Measurements from ENCODE around the gene FCAR. TPM values are rescaled to one million over a fixed set of nuclear protein-coding genes. Genes with fewer than 3 reads are reported as not detected.
"Not testable (repeated sequence)": the region's sequence is repeated elsewhere in the genome, so short reads cannot be mapped to it uniquely, and the experiment has no call there.

FCAR gene
- total and polyA plus RNA-seq, 12 donors: 0.19 to 1.8 (median 0.67) TPM; not detected in 4

DNA sequence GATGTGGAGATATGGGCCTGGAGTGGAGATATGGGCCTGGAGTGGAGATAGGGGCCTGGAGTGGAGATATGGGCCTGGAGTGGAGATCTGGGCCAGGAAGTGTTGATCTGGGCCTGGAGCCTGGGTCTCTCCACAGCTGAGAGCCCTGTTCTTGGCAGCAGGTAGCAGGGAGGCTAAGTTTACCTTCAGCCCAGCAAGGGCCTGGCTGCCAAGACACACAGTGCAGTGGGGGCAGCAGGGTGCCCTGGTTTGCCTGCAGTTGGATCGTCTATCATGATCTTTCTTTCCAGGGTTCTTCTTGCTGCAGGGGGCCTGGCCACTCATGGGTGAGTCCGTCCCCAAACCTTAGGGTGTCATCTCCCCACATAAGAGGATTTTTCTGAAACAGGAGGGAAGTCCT lies 23.1 kb upstream of the FCAR start:
- WGBS, 2 donors: 45 to 63% methylated on average over 2 of the region's 2 CpGs
- DNase-seq: no peak
- Histone ChIP-seq H3K9me3 (peaks cover 0 to 8% (median 0%) of the 10 kb centered on the region in 11 donors), H3K4me1 (no peaks in the 10 kb centered on the region), H3K36me3 (no peaks in the 10 kb centered on the region), H3K27ac (no peak overlapping the region), H3K27me3 (peaks cover 0 to 9% (median 0%) of the 10 kb centered on the region in 7 donors), H3K4me3 (no peak overlapping the region)
- intact Hi-C loops (cut with DNase I): no loop called here
- no peak for ATAC-seq
- TF ChIP-seq, protein P1, sequence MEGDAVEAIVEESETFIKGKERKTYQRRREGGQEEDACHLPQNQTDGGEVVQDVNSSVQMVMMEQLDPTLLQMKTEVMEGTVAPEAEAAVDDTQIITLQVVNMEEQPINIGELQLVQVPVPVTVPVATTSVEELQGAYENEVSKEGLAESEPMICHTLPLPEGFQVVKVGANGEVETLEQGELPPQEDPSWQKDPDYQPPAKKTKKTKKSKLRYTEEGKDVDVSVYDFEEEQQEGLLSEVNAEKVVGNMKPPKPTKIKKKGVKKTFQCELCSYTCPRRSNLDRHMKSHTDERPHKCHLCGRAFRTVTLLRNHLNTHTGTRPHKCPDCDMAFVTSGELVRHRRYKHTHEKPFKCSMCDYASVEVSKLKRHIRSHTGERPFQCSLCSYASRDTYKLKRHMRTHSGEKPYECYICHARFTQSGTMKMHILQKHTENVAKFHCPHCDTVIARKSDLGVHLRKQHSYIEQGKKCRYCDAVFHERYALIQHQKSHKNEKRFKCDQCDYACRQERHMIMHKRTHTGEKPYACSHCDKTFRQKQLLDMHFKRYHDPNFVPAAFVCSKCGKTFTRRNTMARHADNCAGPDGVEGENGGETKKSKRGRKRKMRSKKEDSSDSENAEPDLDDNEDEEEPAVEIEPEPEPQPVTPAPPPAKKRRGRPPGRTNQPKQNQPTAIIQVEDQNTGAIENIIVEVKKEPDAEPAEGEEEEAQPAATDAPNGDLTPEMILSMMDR (IDR thresholded peaks at IDR 0.05): no peak

DNA sequence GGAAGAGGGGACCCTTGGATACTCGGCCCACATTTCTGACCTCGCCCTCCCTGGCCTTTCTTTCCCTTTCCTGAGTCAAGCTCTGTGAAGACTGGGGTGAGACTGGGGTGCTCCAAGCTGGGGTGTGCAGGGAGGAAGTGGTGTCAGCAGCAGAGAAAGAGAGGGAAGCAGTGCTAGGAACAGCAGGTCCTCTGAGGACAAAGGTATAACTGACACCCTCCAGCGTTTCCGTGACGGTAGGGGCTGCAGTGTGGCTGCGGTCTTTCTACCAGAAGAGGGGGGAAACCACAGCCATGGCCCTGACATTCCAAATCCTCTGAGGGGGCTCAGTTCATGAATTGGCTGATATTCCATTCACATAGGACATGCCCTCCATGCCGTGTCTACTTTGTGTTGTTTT lies 22.7 kb upstream of the FCAR start:
- Histone ChIP-seq H3K4me3 (no peak overlapping the region), H3K27ac (no peak overlapping the region), H3K36me3 (no peaks in the 10 kb centered on the region), H3K27me3 (peaks cover 0 to 9% (median 0%) of the 10 kb centered on the region in 7 donors), H3K4me1 (no peaks in the 10 kb centered on the region), H3K9me3 (peaks cover 0 to 5% (median 0%) of the 10 kb centered on the region in 11 donors)
- intact Hi-C loops (cut with DNase I): no loop called here
- DNase-seq: no peak
- WGBS, 2 donors: 82 to 84% methylated on average over 7 of the region's 7 CpGs
- no peak for ATAC-seq
- TF ChIP-seq, protein P1 (IDR thresholded peaks at IDR 0.05): no peak

DNA sequence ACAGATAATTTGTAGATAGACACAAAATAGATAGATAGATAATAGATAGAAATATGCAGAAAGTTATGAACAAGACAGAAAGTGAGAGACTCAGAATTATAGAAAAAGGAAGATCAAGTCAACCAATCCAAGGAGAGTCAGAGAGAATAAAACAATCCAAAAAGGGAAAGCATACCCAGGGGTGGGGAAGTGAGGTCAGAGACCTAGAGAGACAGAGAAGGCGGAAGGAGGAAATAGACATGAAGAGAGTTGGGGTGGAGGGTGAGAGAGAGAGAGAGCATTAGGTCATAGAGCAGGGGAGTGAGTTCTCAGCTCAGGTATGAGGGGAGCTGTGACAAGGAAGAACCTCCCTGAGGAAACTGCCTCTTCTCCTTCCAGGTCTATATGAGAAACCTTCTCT lies 18.8 kb upstream of the FCAR start:
- H3K9me3 ChIP-seq; H3K27me3 ChIP-seq; H3K36me3 ChIP-seq; H3K4me1 ChIP-seq; DNase-seq; ATAC-seq; H3K27ac ChIP-seq; H3K4me3 ChIP-seq; intact Hi-C loops (cut with DNase I): not testable (repeated sequence)
- 47 to 68% methylated on average over 1 of the region's 1 CpG for WGBS, 2 donors

DNA sequence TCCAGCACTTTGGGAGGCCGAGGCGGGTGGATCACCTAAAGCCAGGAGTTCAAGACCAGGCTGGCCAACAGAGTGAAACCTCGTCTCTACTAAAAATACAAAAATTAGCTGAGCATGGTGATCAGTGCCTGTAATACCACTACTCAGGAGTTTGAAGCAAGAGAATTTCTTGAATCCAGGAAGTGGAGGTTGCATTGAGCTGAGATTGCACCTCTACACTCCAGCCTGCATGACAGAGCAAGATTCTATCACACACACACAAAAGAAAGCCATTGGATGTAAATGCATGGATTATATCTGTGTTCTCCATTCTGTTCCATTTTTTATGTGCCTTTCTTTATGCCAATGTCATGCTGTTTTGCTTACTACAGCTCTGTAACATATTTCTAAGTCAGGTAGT lies 15.6 kb upstream of the FCAR start:
- H3K36me3 ChIP-seq; H3K27ac ChIP-seq; H3K4me1 ChIP-seq; ATAC-seq; H3K4me3 ChIP-seq; intact Hi-C loops (cut with DNase I); DNase-seq; H3K9me3 ChIP-seq; H3K27me3 ChIP-seq: not testable (repeated sequence)
- 54% methylated on average over 3 of the region's 3 CpGs for WGBS, 2 donors

DNA sequence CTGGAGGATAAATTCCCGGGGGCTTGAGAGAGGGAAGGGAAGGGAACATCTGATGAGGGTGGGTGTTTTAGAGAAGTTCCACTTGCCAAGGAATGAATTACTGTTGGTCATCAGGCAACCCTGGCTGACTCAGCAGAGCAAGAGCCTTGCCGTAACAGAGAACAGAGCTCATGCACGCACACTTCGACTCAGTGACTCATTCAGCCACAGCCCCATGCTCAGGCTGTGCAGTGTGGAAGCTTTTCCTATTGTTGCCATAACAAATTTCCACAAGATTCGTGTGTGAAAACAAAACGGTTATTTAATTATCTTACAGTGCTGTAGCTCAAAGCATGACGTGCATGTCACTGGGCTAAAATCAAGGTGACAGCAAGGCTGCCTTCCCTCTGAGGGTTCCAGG lies 14.6 kb upstream of the FCAR start:
- H3K27ac ChIP-seq; ATAC-seq; H3K4me1 ChIP-seq; intact Hi-C loops (cut with DNase I); DNase-seq; H3K4me3 ChIP-seq; H3K36me3 ChIP-seq; H3K9me3 ChIP-seq; H3K27me3 ChIP-seq: not testable (repeated sequence)
- WGBS, 2 donors: 66 to 74% methylated on average over 7 of the region's 7 CpGs

DNA sequence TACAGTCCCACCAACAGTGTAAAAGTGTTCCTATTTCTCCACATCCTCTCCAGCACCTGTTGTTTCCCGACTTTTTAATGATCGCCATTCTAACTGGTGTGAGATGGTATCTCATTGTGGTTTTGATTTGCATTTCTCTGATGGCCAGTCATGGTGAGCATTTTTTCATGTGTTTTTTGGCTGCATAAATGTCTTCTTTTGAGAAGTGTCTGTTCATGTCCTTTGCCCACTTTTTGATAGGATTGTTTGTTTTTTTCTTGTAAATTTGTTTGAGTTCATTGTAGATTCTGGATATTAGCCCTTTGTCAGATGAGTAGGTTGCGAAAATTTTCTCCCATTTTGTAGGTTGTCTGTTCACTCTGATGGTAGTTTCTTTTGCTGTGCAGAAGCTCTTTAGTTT lies 10.6 kb upstream of the FCAR start:
- H3K4me1 ChIP-seq; DNase-seq; H3K9me3 ChIP-seq; H3K36me3 ChIP-seq; intact Hi-C loops (cut with DNase I); ATAC-seq; H3K4me3 ChIP-seq; H3K27ac ChIP-seq; H3K27me3 ChIP-seq: not testable (repeated sequence)
- WGBS, 2 donors: 100% methylated on average over 1 of the region's 3 CpGs; no CpG with 5 or more reads in 1 of the 2 donors
